Measurements from ENCODE around the gene LHX1.
A peak's percentile ranks its signal among the peaks of the same experiment; 100 is the strongest.

The LHX1 gene

GRCh38 chr17:36972905-36973304 is 35.6 kb downstream of the LHX1 start:
- DNase-seq = no peak

- DNase-seq = peak; percentile 50
Measured at GRCh38 chr17:36975922-36976515, 38.7 kb downstream of the LHX1 start.

- DNase-seq = no peak
Measured at GRCh38 chr17:36977066-36977465, 39.8 kb downstream of the LHX1 start.

- DNase-seq = no peak
Measured at GRCh38 chr17:36977568-36977967, 40.3 kb downstream of the LHX1 start.

GRCh38 chr17:36978810-36979564 is 41.7 kb downstream of the LHX1 start:
- peak; percentile 25 for DNase-seq

GRCh38 chr17:36979565-36979941 is 42.3 kb downstream of the LHX1 start:
- peak; percentile 23 for DNase-seq

- peak; percentile 83 for DNase-seq
Measured at GRCh38 chr17:36980280-36980761, 43.0 kb downstream of the LHX1 start.

GRCh38 chr17:36983618-36984017 is 46.3 kb downstream of the LHX1 start:
- no peak for DNase-seq

GRCh38 chr17:36989173-36989572 is 51.9 kb downstream of the LHX1 start:
- no peak for DNase-seq

- no peak for DNase-seq
Measured at GRCh38 chr17:36992701-36993100, 55.4 kb downstream of the LHX1 start.

- peak; percentile 27 for DNase-seq
Measured at GRCh38 chr17:36993227-36993626, 56.0 kb downstream of the LHX1 start.
